ENCODE measurements around the gene FBXL16. TPM values are rescaled to one million over a fixed set of nuclear protein-coding genes. Genes with fewer than 3 reads are reported as not detected.

FBXL16 gene
- total and polyA plus RNA-seq, 9 of the 15 experiments (the other 6 are each of a cell fraction or from before 2014, with no cell fraction given), result 0.21 to 8.2 (median 1.7) TPM

DNA sequence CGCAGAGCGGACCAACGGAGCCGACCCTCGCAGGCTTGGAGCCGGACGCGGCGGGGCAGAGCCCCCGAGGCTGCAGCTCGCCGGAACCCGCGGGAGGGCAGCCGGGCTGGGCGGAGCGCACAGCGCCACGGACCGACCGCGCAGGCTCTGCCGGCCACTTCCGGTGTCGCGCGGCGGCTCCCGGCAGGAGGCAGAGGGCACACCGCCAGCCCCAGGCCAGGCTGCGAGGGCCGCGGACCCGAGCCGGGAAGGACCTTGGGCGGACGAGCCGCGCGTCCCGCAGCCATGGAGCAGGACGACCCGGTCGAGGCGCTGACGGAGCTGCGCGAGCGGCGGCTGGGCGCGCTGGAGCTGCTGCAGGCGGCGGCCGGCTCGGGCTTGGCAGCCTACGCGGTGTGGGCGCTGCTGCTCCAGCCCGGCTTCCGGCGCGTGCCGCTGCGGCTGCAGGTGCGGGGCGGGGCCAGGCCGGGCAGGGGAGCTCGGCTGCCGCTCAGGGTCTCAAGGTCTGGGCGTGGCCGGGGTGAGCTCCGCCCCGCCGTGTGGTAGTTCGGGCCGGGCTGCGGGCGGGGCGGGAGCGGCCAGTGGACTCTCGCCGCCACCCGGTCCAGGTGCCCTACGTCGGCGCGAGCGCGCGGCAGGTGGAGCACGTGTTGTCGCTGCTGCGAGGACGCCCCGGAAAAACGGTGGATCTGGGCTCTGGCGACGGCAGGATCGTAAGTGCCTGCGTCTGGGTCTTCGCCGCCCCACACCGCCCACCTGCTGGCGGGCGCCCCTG is 15.6 kb upstream of the FBXL16 start, which contains the start of gene ANTKMT (continued):
- TF ChIP-seq ZNF444 (CRISPR knock-in tag; IDR thresholded peaks at IDR 0.05) (no peak), ZNF239 (CRISPR knock-in tag; IDR thresholded peaks at IDR 0.05) (no peak), ZNF224 (CRISPR knock-in tag; IDR thresholded peaks at IDR 0.05) (no peak), HDAC1 (IDR thresholded peaks at IDR 0.05) (no peak), IFI16 (CRISPR knock-in tag; IDR thresholded peaks at IDR 0.05) (no peak), ZNF197 (CRISPR knock-in tag; IDR thresholded peaks at IDR 0.05; ENCODE audit: low read depth) (no peak), CCNT2 (IDR thresholded peaks at IDR 0.05; ENCODE audit: borderline replicate concordance, extremely low read depth, insufficient read length, low read depth, low read length) (peak; percentile 88), MTF1 (CRISPR knock-in tag; IDR thresholded peaks at IDR 0.05; ENCODE audit: borderline replicate concordance) (no peak), RBM17 (IDR thresholded peaks at IDR 0.05; ENCODE audit: borderline replicate concordance, low read depth, low read length) (no peak), JUN (IDR thresholded peaks at IDR 0.05; ENCODE audit: borderline replicate concordance, low read depth, low read length) (no peak), JUN (CRISPR knock-in tag; IDR thresholded peaks at IDR 0.05; ENCODE audit: borderline replicate concordance) (no peak), ELF4 (CRISPR knock-in tag; IDR thresholded peaks at IDR 0.05) (no peak), HNRNPLL (IDR thresholded peaks at IDR 0.05; ENCODE audit: low read depth, low read length, poor library complexity, severe bottlenecking) (peak; percentile 47), ETV6 (IDR thresholded peaks at IDR 0.05; ENCODE audit: borderline replicate concordance in 1 of 2, low read depth in 2 of 2, low read length in 1 of 2) (no peak), ETV6 (CRISPR knock-in tag; IDR thresholded peaks at IDR 0.05; ENCODE audit: borderline replicate concordance) (0 out of 2 replicates have a peak, but pooled peaks have one; percentile 9), ZNF174 (CRISPR knock-in tag; IDR thresholded peaks at IDR 0.05) (no peak), SLC30A9 (CRISPR knock-in tag; IDR thresholded peaks at IDR 0.05) (no peak; the same call in 1 of the 2 replicates), PRMT5 (CRISPR knock-in tag; IDR thresholded peaks at IDR 0.05) (peak; percentile 15; the same call in 1 of the 2 replicates), ZNF316 (IDR thresholded peaks at IDR 0.05) (no peak), ZNF583 (CRISPR knock-in tag; IDR thresholded peaks at IDR 0.05) (peak; percentile 38; the same call in 1 of the 2 replicates), FOXP4 (CRISPR knock-in tag; IDR thresholded peaks at IDR 0.05; ENCODE audit: borderline replicate concordance) (no peak; the same call in 1 of the 2 replicates)
- TF ChIP-seq, protein P1, sequence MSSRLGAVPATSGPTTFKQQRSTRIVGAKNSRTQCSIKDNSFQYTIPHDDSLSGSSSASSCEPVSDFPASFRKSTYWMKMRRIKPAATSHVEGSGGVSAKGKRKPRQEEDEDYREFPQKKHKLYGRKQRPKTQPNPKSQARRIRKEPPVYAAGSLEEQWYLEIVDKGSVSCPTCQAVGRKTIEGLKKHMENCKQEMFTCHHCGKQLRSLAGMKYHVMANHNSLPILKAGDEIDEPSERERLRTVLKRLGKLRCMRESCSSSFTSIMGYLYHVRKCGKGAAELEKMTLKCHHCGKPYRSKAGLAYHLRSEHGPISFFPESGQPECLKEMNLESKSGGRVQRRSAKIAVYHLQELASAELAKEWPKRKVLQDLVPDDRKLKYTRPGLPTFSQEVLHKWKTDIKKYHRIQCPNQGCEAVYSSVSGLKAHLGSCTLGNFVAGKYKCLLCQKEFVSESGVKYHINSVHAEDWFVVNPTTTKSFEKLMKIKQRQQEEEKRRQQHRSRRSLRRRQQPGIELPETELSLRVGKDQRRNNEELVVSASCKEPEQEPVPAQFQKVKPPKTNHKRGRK (tag; IDR thresholded peaks at IDR 0.05), result no peak
- TF ChIP-seq, protein P2, sequence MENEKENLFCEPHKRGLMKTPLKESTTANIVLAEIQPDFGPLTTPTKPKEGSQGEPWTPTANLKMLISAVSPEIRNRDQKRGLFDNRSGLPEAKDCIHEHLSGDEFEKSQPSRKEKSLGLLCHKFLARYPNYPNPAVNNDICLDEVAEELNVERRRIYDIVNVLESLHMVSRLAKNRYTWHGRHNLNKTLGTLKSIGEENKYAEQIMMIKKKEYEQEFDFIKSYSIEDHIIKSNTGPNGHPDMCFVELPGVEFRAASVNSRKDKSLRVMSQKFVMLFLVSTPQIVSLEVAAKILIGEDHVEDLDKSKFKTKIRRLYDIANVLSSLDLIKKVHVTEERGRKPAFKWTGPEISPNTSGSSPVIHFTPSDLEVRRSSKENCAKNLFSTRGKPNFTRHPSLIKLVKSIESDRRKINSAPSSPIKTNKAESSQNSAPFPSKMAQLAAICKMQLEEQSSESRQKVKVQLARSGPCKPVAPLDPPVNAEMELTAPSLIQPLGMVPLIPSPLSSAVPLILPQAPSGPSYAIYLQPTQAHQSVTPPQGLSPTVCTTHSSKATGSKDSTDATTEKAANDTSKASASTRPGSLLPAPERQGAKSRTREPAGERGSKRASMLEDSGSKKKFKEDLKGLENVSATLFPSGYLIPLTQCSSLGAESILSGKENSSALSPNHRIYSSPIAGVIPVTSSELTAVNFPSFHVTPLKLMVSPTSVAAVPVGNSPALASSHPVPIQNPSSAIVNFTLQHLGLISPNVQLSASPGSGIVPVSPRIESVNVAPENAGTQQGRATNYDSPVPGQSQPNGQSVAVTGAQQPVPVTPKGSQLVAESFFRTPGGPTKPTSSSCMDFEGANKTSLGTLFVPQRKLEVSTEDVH (IDR thresholded peaks at IDR 0.05; ENCODE audit: low read depth, partially characterized antibody), result peak; percentile 6

Measured in K562 (cell line).